HG03097 (cell line): ENCODE results near the gene IL23R.

Source experiments
- ATAC-seq: cut with Tn5 transposase; IDR thresholded peaks from one replicate; pipeline ENCODE4 v1.9.1; 2021; ENCODE audit not compliant: unreplicated experiment, low FRiP score

The IL23R gene

GRCh38 chr1:67227196-67227595 lies 60.9 kb downstream of the IL23R start:
- no peak for ATAC-seq

- ATAC-seq: no peak
Observed at GRCh38 chr1:67228791-67229190, 62.5 kb downstream of the IL23R start.

GRCh38 chr1:67230539-67230938 lies 64.3 kb downstream of the IL23R start:
- no peak for ATAC-seq

- ATAC-seq: no peak
Observed at GRCh38 chr1:67236277-67236676, 70.0 kb downstream of the IL23R start.

GRCh38 chr1:67239738-67240137 lies 73.5 kb downstream of the IL23R start:
- no peak for ATAC-seq

GRCh38 chr1:67241200-67241746 lies 75.0 kb downstream of the IL23R start:
- ATAC-seq: no peak

- no peak for ATAC-seq
Observed at GRCh38 chr1:67242016-67242415, 75.8 kb downstream of the IL23R start.

GRCh38 chr1:67250051-67250653 lies 83.9 kb downstream of the IL23R start:
- ATAC-seq: no peak

- no peak for ATAC-seq
Observed at GRCh38 chr1:67256291-67257172, 90.3 kb downstream of the IL23R start.

- no peak for ATAC-seq
Observed at GRCh38 chr1:67257173-67257535, 90.9 kb downstream of the IL23R start.

GRCh38 chr1:67261680-67262079 lies 95.4 kb downstream of the IL23R start:
- no peak for ATAC-seq

GRCh38 chr1:67262735-67263134 lies 96.5 kb downstream of the IL23R start:
- ATAC-seq: no peak

- no peak for ATAC-seq
Observed at GRCh38 chr1:67264152-67264551, 97.9 kb downstream of the IL23R start.

- no peak for ATAC-seq
Observed at GRCh38 chr1:67264899-67265298, 98.6 kb downstream of the IL23R start.

GRCh38 chr1:67269061-67269460 lies 102.8 kb downstream of the IL23R start:
- ATAC-seq: no peak

GRCh38 chr1:67270541-67270940 lies 104.3 kb downstream of the IL23R start:
- ATAC-seq: no peak

- no peak for ATAC-seq
Observed at GRCh38 chr1:67273591-67273990, 107.3 kb downstream of the IL23R start.

GRCh38 chr1:67274623-67275325 lies 108.5 kb downstream of the IL23R start:
- ATAC-seq: no peak

GRCh38 chr1:67280696-67281095 lies 114.4 kb downstream of the IL23R start:
- no peak for ATAC-seq

- no peak for ATAC-seq
Observed at GRCh38 chr1:67281244-67281643, 115.0 kb downstream of the IL23R start.

GRCh38 chr1:67285780-67286488 lies 119.7 kb downstream of the IL23R start:
- ATAC-seq: peak; percentile 92
